Dermis blood vessel endothelial cell (primary cell): ENCODE data around the gene KCTD1. TPM values are rescaled to one million over a fixed set of nuclear protein-coding genes. Genes with fewer than 3 reads are reported as not detected.
A peak's percentile ranks its signal among the peaks of the same experiment; 100 is the strongest.

Source experiments
- DNase-seq: peaks from one replicate; pipeline ENCODE4 v3.0.0; 2010
- total RNA-seq: library from RNA; depleted of rRNA; stranded (reverse); fragments of >200 nt; gene quantifications from 2 replicates; pipeline ENCODE4 v1.2.3, GENCODE V29; 2014

The KCTD1 gene
- total RNA-seq, 1 donor from 2014 or later: 7.0 TPM

DNA sequence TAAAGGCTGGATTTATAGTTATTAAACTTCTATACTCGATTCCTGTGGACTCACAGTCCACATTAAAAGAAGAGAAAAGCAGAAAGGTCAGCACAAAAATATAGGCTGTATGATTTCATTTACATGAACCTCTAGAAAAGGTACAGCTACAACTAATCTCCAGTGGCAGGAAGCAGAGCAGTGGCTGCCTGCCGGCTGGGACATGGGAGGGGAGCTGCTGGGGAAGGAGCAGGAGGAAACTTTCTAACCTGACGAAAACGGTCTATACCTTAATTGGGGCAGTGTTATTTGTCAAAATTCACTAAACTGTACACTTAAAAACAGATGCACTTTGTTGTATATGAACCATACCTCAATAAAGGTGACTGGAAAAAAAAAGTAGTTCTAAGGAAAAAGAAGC, 26.7 kb downstream of the KCTD1 start:
- DNase-seq: no peak

DNA sequence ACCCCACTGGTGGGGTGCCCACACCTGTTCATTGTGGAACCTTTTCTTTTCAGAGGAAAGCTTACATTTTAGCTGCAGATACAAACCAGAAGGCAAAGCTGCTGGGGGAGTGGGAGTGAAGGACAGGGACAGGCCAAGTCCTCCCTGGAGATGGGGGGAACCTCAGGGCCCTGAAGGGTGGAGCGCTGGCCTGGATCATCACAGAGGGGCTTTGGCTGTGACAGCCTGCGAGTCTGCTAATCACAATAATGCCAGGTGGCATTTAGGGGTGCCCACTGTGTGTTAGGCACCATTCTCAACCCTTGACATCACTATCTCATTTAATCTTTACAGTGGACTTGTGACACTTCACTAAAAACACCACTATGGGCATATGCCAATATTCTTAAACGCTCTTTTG, 27.4 kb downstream of the KCTD1 start:
- no peak for DNase-seq

DNA sequence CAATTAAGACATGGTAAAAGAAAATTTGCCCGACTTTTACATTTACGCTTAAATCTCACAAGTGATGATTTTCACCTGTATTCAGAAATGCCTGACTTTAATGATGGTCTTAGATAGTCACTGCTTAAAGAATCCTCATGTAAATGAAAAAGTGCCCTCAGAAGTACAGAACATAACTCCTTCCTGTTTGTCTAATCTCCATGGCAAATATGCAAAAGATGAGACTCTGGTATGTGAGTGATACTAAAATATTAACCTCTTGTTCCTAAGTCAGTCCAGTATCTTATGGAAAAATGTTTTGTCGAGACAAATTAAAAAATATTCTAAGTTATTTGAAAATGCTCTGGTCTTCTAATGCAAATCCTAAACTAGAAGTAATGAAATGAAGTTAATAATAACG, 29.2 kb downstream of the KCTD1 start:
- no peak for DNase-seq

DNA sequence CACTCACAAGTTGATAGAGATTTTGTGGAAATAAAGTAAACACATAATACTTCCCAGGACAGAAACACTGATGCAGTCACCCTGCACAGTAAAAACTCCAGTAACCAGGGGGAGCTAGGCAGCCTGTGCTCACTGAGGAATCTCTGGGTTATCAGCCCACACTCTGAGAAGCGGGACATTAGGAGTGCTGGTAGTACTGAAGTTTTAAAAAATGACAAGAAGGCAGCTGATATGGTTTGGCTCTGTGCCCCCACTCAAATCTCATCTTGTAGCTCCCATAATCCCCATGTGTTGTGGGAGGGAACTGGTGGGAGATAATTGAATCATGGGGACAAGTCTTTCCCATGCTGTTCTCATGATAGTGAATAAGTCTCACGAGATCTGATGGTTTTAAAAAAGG, 31.4 kb downstream of the KCTD1 start:
- no peak for DNase-seq

DNA sequence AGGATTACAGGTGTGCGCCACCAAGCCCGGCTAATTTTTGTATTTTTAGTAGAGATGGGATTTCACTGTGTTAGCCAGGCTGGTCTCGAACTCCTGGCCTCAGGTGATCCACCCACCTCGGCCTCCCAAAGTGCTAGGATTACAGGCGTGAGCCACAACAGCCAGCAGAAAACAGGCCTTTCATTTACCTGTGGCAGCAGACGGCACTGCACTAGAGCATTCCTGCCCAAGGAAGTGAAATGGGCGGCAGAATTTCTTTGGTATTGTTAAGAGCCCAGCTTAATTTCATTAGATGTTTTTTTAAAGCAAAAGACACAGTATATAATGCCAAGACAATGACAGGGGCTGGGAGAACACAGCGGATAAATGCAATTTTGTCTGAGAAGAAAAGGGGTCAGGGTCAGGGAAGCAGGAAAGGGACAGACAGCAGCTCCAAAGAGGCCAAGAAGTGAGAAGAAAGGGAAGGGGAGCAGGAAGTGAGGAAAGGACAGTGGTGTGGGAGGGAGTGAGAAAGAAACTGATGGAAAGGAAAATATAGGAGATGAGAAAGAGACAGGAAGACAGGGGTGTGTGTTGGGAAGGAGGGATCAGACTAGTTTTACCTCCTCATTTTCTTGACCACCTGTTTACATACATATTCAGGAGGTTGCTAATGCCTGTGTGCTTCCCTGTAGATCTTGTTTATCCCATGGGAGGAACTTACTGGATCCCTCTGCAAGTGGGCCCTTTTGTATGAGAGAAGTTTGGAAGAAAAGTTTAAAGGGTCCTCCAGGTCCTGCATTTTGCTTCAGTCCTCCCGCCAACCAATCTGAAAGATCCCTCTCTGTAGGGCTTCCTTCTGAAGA, 32.5 kb downstream of the KCTD1 start:
- DNase-seq: no peak

DNA sequence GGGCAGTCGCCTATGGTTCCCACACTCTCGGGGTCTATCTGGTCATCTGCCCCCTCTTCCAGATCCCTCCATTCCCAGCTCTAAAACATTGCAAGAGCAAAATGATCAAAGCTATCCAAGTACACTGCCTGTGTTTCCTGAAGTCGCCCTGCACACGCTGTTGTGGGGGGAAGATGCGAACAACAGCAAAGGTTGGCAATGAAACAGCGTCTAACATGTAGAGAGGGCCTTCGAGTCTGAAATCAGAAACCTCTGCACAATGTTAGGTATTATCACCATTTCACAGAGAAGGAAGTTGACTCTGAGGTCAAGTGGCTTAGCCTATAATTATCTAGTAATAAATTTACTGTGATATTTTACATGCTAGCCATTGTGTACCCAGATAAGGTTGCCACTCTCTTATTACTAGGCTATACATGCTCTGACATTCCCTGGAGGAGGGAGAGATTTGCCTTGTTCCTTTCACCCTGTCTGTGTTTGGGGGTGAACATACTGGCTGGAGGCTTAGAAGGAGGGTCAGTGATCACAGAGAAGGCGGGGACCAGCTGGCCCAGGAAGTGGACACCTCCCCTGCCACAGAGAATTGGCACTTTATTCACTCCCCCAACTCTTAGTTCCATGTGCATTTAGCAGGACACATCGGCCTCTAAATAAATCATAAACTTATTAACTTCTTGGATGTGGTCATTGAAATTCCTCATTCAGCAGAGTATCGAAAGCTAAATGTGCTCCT, 36.8 kb downstream of the KCTD1 start:
- peak; percentile 33 for DNase-seq

DNA sequence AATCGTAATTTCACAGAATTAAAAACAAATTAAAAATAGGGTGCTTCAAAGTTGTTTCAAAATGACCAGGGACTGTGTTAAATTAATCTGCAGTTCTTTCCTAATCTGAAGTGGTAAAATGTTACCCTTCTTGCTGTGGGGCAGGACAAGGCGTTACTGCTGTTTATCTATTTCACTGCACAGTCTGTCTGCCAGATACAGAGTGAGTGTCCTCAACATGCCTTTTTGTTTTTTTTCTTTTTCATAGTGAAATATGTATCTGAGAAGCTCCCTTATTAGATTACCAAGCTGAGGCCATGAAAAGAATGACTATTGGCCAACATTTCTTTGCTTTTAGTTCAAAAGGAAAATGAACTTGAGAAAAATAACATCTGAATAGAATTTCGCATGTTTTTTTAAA, 38.0 kb downstream of the KCTD1 start:
- DNase-seq: no peak

DNA sequence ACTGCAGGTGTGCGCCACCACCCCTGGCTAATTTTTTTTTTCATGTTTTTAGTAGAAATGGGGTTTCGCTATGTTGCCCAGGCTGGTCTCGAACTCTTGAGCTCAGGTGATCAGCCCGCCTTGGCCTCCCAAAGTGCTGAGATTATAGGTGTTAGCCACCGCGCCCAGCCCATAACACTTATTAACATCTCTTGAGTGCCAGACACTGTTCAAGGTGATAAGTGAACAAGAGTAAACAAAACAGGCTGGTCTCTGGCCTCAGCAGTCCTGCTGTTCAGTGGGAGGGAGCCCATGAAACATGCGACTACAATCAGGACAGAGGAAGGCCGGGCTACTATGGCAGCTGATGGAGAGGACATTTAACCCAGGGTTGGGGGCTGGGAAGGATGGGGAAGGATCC, 42.3 kb downstream of the KCTD1 start:
- DNase-seq: no peak

DNA sequence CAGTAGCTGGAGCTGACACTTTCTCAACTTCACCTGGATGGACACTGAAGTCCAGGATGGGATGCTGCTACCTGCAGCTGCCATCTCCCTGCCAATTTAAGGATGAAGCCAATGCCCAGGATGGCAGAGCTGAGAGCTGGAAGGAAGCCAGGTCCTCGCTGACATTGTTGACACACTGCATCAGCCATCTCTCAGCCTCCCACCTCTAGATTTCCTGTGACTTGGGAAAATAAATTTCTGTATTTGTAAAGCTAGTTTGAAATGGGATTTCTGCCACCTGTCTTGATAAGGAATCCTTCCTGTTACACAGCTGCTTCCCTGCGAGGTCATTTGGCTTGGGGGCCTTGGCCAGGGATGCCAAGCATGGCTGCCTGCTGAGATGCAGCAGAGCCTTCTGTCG, 43.5 kb downstream of the KCTD1 start:
- DNase-seq: peak; percentile 6

DNA sequence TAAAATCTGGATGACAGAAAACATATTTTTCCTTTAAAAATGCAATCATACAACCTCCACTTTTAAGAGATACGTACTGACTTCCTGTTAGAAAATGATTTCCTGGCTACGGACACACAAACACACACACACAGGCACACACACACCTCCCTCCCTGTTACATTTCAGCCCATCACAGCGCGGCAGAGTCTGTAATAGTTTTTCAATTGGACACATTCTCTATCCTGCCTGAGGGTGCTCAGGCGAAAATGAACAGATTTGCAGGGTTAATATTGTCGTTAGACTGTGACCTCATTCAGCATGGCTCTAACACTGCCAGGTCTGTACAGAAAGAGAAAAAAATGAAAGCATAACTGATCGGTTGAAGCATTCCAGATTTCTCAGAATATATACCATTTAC, 45.0 kb downstream of the KCTD1 start:
- DNase-seq: peak; percentile 50

DNA sequence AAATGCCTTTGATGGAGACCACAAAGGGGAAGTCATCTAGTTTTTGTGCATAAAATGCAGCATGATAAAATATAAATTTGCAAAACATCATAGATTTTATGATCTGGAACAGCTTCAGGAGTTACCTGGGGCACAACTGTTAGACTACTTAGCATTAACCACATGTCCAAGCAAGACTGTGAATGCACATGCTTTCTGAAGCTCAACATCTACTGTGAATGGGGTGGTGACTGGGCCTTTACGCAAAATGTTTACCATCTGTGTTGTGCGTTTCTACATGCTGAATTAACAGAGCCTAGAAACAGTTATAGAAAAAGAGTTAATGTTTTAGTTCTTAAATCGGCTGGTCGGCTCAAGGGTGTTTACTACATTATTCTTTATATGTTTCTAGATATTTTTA, 45.5 kb downstream of the KCTD1 start:
- no peak for DNase-seq

DNA sequence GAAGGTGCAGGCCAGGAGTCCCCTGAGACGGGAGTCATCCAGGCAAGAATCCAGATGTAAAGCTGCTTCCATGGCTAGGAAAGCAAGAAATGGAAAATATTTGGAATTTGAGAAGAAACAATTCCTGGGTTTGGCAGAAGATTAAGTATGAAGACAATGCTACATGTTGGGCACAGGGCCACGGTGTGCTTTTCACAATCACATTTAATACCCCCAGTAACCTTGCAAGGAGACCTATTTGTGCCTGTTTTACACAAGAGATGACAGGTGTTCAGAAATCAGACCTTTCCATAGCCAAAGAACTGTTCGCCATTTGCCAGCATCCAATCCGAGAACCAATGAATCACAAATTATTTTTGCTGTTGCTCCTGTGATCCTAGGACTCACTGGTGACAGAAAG, 50.5 kb downstream of the KCTD1 start:
- no peak for DNase-seq

DNA sequence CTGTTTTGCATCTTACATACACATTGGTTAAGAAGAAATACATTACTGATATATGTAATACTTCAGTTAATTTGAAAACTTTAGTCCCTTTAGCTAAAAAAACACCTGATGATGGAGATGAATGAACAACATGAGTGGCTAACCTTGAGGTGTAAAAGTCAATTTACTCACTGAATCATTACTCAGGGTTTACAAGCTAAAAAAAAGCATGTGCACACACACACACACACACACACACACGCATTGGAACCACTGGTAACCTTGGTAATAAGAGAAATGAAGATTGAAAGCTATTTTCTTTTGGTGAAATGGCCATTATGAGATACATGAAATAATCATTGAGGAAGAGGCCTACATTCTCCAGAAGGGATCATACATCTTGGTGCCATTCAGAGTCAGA, 51.8 kb downstream of the KCTD1 start:
- no peak for DNase-seq

DNA sequence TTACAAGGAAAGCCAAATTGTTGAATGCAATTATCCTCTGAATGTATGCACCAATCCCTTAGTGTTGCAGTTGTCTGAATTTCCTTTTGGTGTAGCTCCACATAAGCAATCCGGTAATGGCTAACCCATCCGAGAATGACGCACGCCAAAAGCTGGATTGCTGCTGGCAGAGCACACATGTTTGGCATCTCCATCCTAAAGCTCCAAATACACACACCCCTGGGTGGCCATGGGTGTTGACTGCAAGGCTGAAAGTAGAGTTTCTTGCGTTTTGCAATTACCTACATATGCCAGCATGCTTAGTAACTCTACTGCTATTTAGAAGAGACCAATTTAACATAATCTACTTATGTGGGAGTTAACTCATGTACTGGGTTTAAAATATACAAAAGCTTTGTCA, 53.1 kb downstream of the KCTD1 start:
- DNase-seq: no peak

DNA sequence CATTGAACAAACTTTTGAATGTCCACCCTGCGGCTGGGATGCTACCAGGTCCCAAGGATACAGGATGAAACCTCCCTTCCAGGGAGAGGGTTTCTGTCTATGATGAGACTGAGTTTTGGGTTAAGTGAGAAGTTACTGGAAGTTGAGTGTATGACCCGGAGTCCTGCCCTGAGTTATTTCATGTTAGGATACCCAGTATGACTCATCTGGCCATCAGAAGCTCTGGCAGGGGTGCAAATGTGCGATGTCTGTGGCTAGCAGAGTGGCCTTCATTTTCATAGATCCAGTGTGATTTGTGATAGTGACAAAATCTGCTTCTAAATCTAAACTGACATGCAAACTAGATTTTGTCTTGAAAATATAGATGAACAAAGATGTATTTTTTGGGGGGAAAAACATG, 55.3 kb downstream of the KCTD1 start:
- DNase-seq: no peak

DNA sequence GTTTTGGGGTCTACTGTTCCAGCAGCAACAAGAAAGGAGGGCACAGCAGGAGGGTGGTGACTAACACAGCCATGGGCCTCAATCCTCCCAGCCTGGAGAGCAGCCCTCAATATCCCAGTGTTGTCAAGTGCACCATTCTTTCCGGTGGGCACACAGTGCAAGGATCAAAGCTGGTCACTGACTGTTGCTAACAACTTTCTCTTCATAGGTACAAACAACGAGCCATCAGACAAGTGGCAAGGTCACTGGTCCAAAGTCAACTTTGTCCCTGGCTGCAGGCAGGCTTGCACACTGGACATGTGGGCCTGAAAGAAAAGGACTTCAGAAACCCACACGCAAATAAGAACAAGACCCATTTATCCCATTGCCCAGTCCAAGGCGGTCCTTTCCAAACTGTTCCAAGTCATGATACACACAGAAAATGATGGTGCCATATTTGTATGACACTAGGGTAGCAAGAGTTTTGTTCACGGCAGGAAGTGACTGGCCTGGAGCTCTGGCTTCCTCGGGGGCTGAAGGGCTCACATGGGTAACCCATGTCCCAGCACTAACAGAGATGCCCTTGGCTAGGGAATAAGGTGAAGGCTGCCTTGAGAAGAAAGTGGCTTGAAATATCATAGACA, 57.0 kb downstream of the KCTD1 start:
- no peak for DNase-seq

DNA sequence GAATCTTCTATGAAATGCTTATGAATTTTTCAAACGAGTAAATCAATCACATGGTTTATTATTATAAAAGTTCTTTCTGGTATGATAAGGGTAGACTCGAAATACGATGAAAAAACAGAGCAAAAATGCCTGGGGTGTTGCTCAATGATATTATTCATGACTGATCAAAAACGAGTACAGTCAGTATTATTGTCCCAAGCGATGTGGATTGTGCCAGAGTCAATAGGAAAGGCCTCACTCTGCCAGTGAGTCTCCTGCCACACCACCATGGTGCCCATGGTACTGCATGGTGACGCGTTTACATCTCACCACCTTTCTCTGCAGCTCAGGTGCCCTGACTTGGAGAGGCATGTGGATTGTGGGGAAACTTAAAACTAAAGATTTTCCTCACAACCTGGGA, 58.5 kb downstream of the KCTD1 start:
- no peak for DNase-seq

DNA sequence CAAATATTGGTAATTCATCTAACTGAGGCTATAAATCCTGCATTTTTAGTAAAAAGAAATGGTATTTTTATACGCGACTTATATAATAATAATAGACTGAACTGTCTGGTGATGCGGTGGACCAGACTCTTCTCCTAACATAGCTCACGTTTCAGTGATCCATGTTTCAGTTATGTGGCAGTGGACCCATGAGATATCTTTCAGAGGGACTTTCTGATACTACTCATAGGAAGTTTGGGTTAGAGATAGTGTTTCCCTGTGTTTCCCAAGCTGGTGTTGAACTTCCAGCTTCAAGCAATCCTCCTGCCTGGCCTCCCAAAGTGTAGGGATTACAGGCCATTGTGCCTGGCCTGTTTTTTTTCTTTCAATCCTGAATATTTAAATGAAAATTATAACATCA, 59.2 kb downstream of the KCTD1 start:
- DNase-seq: no peak

DNA sequence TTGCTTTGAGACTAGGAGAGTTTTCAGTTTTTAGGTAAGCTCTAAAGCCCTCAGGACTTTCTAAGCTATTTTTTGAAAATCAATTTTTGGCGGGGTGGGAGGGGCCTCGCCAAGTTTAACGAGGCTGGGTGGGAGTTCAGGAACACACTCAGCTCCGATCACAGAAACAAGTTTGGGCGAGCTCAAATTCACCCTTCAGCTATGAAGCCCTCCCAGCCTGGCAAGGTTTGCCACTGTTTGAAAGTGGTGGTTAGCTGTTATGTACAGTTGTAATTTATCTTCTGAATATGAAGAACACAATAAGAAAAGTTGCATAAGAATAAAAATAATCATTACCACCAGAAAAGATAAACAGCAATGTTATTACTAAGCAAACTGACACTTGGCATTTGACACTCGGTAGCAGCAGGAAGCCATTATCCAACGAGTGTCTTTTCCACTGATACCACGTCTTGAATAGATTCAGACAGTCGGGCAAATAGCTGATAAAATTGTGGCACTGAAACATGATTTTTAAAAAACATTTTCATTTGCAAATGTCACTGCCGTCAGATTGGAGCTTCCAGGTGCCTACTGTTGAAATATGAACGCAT, 59.8 kb downstream of the KCTD1 start:
- DNase-seq: no peak

DNA sequence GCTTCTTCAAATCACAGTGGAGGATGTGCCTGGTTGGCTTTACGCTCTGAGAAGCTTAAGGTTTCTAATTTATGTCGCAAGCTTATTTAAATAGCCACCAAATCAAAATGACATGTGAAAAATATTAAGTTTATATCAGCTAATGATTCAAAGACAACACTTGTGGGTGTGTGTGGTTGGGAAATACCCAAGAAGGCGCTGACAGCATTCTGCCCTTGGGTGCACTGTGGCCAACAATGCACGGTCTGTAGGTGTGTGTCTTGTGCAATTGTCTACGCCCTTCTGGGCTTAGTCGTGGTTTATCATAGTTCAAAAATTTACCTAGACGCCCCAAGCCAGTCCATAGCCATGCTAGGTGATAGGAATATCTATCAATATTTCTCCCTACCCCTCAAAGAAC, 60.9 kb downstream of the KCTD1 start:
- no peak for DNase-seq

DNA sequence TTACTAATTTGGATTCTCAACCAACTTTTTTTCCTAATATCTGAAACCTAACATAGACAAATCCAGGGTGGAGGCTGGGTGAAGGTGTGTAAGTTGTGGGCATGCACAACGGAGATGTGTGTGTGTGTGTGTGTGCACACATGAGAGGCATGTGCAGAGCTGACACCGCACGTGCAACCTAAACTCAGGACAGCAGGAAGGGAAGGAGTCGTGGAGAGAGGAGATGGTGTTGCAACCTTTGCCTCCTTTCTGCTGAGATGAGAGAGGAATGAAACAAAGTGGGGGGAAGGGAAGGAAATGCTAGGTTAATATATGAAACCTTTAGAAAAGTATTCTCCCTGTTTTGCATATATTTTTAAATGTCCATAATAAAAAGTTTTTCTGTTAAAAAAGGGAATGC, 64.7 kb downstream of the KCTD1 start:
- no peak for DNase-seq

DNA sequence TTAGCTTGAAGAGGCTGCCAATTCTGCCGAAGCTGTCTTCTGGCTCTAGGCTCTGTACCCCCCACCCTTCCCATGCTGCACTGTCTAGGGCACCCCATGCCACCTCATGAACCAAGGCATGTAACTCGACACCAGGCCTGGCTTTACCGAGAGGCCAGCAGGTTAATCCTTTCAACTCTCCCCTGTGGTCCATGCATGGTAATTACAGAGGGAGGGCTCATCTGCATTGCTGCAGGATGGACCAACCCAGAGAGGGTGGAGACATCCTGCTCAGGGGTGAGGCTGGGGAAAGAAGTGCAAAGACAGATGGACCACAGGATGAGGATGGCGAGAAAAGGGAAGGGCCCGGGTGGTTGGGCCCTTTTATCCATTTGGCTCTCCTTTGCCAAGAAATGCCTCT, 65.8 kb downstream of the KCTD1 start:
- no peak for DNase-seq
